Pancreas (tissue), 10 donors: ENCODE measurements around the gene MSX1. TPM values are rescaled to one million over a fixed set of nuclear protein-coding genes. Genes with fewer than 3 reads are reported as not detected.

ENCODE experiments used
- ATAC-seq, 4 donors: fragments of 200-7000 bp; cut with Tn5 transposase; one replicate each; pipeline versions ENCODE4 v1.8.0 to v1.9.1; 2020; ENCODE audit warnings: mild to moderate bottlenecking in 4 of 4, moderate library complexity in 4 of 4
- DNase-seq, 6 donors: peaks; one replicate each; pipeline ENCODE4 v3.0.0-alpha.2; 2020
- FAIRE-seq: peaks from 2 replicates; lab custom pipeline; 2012; peaks lifted over from hg19 to GRCh38; lab: Jason Lieb, UNC
- H3K27ac ChIP-seq, 4 donors: fragments of 200-600 bp; sonication (generic); 1 replicate in 3 of 4; 2 replicates in 1 of 4; pipeline versions ENCODE4 v1.5.0 to v1.8.0; 2020
- H3K27me3 ChIP-seq, 4 donors: fragments of 200-600 bp; one replicate each; pipeline ENCODE4 v1.8.0; 2021
- H3K36me3 ChIP-seq, 3 donors: fragments of 200-600 bp; sonication (generic) in 1 of 3; one replicate each; pipeline versions ENCODE4 v1.5.0 to v1.8.0; 2020 to 2021
- H3K4me1 ChIP-seq, 3 donors: fragments of 200-600 bp; one replicate each; pipeline ENCODE4 v1.8.0; 2021
- H3K4me3 ChIP-seq, 4 donors: fragments of 200-600 bp; sonication (generic) in 2 of 4; one replicate each; pipeline versions ENCODE4 v1.5.0 to v1.8.0; 2020 to 2021
- H3K9me3 ChIP-seq, 4 donors: fragments of 200-600 bp; one replicate each; pipeline ENCODE4 v1.8.0; 2021
- WGBS, 2 donors: extraction: QIAGEN DNeasy Blood & Tissue Kit; methylation state at CpG; one replicate each; pipeline ENCODE4 v1.1.7; 2013; 5-methylcytosine and 5-hydroxymethylcytosine counted together
- intact Hi-C, 3 donors: fragments of 100-400 bp; cut with DNase I; formaldehyde crosslinking; loops; one replicate each; pipeline versions ENCODE4 v1.11.1 to v1.14.2; 2022
- polyA plus RNA-seq, 2 donors: library from polyadenylated mRNA; stranded (reverse); fragments of 200-250 nt; gene quantifications; one replicate each; pipeline ENCODE4 v1.2.3, GENCODE V29; 2013
- total RNA-seq, 6 donors: library from RNA; stranded (reverse); fragmentation: NEBNext Ultra II Directional in 4 of 6; extraction: Animal tissue kit (Norgen Biotek cat#: 25700) in 4 of 6; gene quantifications; one replicate each; pipeline versions ENCODE4 v1.2.1 to v1.2.4, GENCODE V29; 2021 to 2023
- TF ChIP-seq, protein P1 (sequence below), 4 donors: fragments of 200-600 bp; sonication (generic) in 3 of 4; IDR thresholded peaks; one replicate each; pipeline versions ENCODE4 v1.5.0 to v1.8.0; 2021; ENCODE audit warnings: antibody characterized with exemption in 4 of 4
- donor health status: healthy with polysubstance abuse.
- donor health status: DM: no; HTN: no; CAD: no; lungs with moderate emphysema.
- donor health status: DM: no; HTN: no; CAD: no.
- donor health status: control.
- donor health status: control.
- donor health status: Bipolar disorder and iron deficiency.
- donor health status: DM: yes; HTN: yes; CAD: no.
- donor health status: DM: no; HTN: no; CAD: no.
- donor health status: DM: no; HTN: no; CAD: no.
- donor health status: DM: yes; HTN: yes; CAD: no.

Gene MSX1
- total and polyA plus RNA-seq, 8 donors: 0.51 to 2.7 (median 1.3) TPM

DNA sequence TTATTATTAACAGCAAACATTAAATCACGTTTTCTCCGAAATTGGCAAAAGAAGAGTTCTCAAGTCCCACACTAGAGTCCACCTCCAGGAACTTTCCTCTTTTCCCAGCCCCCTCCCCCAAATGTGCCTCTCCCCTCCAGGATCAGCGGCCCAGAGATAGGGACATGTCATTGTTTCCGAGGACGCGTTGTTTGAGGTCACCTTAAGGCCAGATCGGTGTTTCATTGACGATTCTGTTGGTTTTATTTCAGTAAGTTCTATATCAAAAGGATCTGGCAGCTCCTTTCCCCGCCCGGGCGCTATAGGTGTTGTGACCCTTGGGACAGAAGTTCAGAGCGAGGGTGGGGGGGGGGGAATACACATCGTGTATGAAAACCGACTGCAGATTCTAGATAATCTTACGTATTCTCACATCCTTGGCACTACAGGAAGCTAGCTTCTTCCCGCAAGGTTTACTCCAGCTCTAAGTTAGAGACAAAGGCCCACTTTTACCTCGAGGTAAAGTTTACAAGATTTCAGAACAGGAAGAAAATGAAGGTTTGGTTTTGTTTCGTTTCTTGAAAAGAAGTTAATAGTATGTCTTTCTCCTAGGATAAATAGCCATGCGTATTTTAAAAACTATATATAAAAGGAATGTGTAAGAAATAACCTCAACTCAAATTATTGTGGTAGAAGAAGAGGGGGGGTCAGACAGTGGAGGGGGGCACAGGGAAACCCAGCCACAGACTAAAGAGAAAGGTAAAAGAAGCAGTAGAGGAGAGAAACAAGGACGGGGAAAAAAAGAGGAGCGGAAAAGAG lies 739 bp upstream of the MSX1 start:
- TF ChIP-seq, protein P1, sequence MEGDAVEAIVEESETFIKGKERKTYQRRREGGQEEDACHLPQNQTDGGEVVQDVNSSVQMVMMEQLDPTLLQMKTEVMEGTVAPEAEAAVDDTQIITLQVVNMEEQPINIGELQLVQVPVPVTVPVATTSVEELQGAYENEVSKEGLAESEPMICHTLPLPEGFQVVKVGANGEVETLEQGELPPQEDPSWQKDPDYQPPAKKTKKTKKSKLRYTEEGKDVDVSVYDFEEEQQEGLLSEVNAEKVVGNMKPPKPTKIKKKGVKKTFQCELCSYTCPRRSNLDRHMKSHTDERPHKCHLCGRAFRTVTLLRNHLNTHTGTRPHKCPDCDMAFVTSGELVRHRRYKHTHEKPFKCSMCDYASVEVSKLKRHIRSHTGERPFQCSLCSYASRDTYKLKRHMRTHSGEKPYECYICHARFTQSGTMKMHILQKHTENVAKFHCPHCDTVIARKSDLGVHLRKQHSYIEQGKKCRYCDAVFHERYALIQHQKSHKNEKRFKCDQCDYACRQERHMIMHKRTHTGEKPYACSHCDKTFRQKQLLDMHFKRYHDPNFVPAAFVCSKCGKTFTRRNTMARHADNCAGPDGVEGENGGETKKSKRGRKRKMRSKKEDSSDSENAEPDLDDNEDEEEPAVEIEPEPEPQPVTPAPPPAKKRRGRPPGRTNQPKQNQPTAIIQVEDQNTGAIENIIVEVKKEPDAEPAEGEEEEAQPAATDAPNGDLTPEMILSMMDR (IDR thresholded peaks at IDR 0.05): no peak
- H3K4me3 ChIP-seq: peak overlapping the region in 3 of 4 donors; percentile 59 to 84 (median 62)
- H3K36me3 ChIP-seq: no peaks in the 10 kb centered on the region
- 24 to 25% methylated on average over 21 of the region's 21 CpGs for WGBS, 2 donors
- no peak for ATAC-seq
- no peaks in the 10 kb centered on the region for H3K9me3 ChIP-seq
- DNase-seq: no peak
- FAIRE-seq: no peak
- H3K27ac ChIP-seq: no peak overlapping the region
- intact Hi-C loops: no loop called here
- peaks cover 0 to 48% (median 19%) of the 10 kb centered on the region in 4 donors for H3K27me3 ChIP-seq
- peaks cover 0 to 4% (median 0%) of the 10 kb centered on the region in 3 donors for H3K4me1 ChIP-seq

DNA sequence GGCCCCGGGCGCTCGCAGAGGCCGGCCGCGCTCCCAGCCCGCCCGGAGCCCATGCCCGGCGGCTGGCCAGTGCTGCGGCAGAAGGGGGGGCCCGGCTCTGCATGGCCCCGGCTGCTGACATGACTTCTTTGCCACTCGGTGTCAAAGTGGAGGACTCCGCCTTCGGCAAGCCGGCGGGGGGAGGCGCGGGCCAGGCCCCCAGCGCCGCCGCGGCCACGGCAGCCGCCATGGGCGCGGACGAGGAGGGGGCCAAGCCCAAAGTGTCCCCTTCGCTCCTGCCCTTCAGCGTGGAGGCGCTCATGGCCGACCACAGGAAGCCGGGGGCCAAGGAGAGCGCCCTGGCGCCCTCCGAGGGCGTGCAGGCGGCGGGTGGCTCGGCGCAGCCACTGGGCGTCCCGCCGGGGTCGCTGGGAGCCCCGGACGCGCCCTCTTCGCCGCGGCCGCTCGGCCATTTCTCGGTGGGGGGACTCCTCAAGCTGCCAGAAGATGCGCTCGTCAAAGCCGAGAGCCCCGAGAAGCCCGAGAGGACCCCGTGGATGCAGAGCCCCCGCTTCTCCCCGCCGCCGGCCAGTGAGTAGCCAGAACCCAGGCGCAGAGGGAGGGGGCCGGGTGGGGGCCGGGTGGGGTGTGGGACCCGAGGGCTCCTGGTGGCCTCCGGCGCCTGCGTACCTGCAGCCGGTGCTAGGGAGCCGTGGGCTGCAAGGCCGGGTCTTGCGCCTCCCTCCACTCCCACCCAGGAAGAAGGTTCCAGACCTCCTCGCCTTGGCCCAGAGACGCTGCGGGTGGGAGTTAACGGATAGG lies 534 bp downstream of the MSX1 start:
- 1% methylated on average over 62 to 80 of the region's 80 CpGs for WGBS, 2 donors
- FAIRE-seq: no peak
- TF ChIP-seq, protein P1 (IDR thresholded peaks at IDR 0.05): no peak
- peaks cover 0 to 50% (median 17%) of the 10 kb centered on the region in 4 donors for H3K27me3 ChIP-seq
- DNase-seq: no peak
- intact Hi-C loops: no loop called here
- H3K27ac ChIP-seq: peak overlapping the region in 1 of 4 donors; percentile 36
- H3K4me3 ChIP-seq: peak overlapping the region; percentile 55 to 84 (median 60)
- H3K4me1 ChIP-seq: peaks cover 0 to 4% (median 0%) of the 10 kb centered on the region in 3 donors
- peak; percentile 4 to 22 (median 14) for ATAC-seq
- H3K36me3 ChIP-seq: no peaks in the 10 kb centered on the region
- H3K9me3 ChIP-seq: no peaks in the 10 kb centered on the region

DNA sequence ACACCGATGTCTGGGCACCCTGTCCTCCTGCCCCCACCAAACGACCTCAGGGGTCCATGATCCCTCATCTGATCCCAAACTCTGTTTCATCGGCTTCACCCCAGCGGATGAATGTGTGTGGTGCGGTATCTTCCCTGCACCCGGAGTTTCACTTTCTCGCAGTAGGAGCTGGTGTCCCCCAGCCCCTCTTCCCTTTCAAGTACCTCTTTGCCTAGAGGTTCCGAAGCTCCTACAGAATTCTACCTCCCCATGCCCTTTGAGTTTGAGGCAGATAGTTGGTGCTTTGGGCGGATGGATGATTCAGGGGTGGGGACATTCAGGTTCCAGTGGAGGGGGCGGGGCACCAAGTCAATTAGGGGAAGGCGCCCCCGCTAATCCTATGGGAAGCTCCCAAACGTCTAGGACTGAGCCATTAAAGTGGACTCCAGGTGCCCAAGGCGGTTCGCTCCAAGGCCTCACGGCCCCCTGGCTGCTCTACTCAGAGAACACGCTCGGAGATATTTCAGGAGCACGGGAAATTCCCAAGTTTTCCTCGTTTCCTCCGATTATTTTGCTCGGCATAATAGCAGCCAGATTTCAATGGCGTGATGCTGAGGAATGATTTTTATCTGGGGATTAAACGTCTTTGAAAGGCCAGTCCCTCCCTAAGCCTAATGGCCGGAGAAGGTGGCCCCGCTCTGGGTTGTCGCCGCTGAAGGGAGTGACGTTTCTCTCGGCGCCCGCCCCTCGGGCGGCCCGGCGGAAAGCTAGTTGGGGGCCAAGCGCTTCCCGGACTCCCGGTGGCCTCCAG lies 1.3 kb downstream of the MSX1 start:
- ATAC-seq (peak in 3 of 4 donors; percentile 3 to 30 (median 8)), FAIRE-seq (no peak), DNase-seq (peak in 1 of 6 donors; percentile 15)
- peaks cover 0 to 52% (median 15%) of the 10 kb centered on the region in 4 donors for H3K27me3 ChIP-seq
- peak overlapping the region in 2 of 4 donors; percentile 24 to 36 for H3K27ac ChIP-seq
- no peaks in the 10 kb centered on the region for H3K9me3 ChIP-seq
- H3K4me3 ChIP-seq: peak overlapping the region; percentile 55 to 84 (median 60)
- 5% methylated on average over 39 of the region's 39 CpGs for WGBS, 2 donors
- TF ChIP-seq, protein P1 (IDR thresholded peaks at IDR 0.05): no peak
- peaks cover 0 to 4% (median under 1%) of the 10 kb centered on the region in 3 donors for H3K4me1 ChIP-seq
- H3K36me3 ChIP-seq: no peaks in the 10 kb centered on the region
- intact Hi-C loops: no loop called here

DNA sequence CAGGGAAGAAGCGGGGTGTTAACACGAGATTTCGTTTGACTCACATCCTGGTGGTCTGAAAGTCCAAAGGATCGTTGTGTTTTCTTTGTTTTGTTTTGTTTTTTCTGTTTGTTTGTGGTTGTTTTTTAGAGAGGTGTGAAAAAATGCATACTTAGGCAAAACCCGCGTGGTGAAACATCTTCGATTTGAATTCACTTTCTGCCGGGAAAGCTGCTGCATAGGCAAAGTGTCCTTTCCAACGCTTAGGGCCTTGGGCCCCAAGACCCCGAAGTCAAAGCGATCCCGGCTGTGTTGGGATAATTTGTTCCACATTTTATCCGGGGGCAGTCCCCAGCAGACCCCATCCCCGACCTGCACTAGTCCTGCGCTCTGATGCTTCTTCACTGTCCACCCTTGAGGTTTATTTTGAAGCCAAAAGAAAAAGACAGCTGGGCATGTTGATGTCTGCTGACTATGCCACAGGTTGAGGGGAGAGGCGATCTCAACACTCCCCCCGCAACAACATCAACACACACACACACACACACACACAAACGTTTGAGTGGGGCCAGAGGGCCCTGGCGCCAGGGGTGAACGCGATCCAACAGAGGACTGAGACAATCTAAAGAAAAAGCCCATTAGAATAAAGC lies 2.0 kb downstream of the MSX1 start:
- peak overlapping the region in 2 of 4 donors; percentile 62 to 84 for H3K4me3 ChIP-seq
- FAIRE-seq (no peak), DNase-seq (no peak), ATAC-seq (no peak)
- no peaks in the 10 kb centered on the region for H3K36me3 ChIP-seq
- WGBS, 2 donors: 13 to 16% methylated on average over 21 of the region's 21 CpGs
- H3K9me3 ChIP-seq: no peaks in the 10 kb centered on the region
- peaks cover 0 to 6% (median 3%) of the 10 kb centered on the region in 3 donors for H3K4me1 ChIP-seq
- intact Hi-C loops: no loop called here
- H3K27me3 ChIP-seq: peaks cover 0 to 54% (median 14%) of the 10 kb centered on the region in 4 donors
- TF ChIP-seq, protein P1 (IDR thresholded peaks at IDR 0.05): no peak
- H3K27ac ChIP-seq: no peak overlapping the region
